Measurements from ENCODE around the gene ATG2B.

Gene ATG2B

GRCh38 chr14:96316087-96316486, 47.1 kb downstream of the ATG2B start:
- no peak overlapping the region for H3K27ac ChIP-seq

GRCh38 chr14:96310906-96311305, 52.2 kb downstream of the ATG2B start:
- Histone ChIP-seq H3K27ac (no peak overlapping the region), H3K4me3 (no peak overlapping the region)

More at GRCh38 chr14:96316087-96316486, 47.1 kb downstream of the ATG2B start:
- H3K4me3 ChIP-seq: no peak overlapping the region

- H3K4me3 ChIP-seq: no peak overlapping the region
- H3K27ac ChIP-seq: no peak overlapping the region
Measured at GRCh38 chr14:96309896-96310330, 53.2 kb downstream of the ATG2B start.

- H3K27ac ChIP-seq: no peak overlapping the region
- H3K4me3 ChIP-seq: no peak overlapping the region
Measured at GRCh38 chr14:96309133-96309895, 53.8 kb downstream of the ATG2B start.

GRCh38 chr14:96307434-96307833, 55.7 kb downstream of the ATG2B start:
- H3K27ac ChIP-seq: no peak overlapping the region
- no peak overlapping the region for H3K4me3 ChIP-seq

- Histone ChIP-seq H3K27ac (no peak overlapping the region), H3K4me3 (no peak overlapping the region)
Measured at GRCh38 chr14:96304956-96305355, 58.2 kb downstream of the ATG2B start.

- Histone ChIP-seq H3K27ac (no peak overlapping the region), H3K4me3 (no peak overlapping the region)
Measured at GRCh38 chr14:96303981-96304380, 59.2 kb downstream of the ATG2B start.

GRCh38 chr14:96299441-96299840, 63.7 kb downstream of the ATG2B start:
- H3K4me3 ChIP-seq: no peak overlapping the region

GRCh38 chr14:96297997-96298515, 65.1 kb downstream of the ATG2B start:
- Histone ChIP-seq H3K4me3 (no peak overlapping the region), H3K27ac (no peak overlapping the region)

More at GRCh38 chr14:96299441-96299840, 63.7 kb downstream of the ATG2B start:
- no peak overlapping the region for H3K27ac ChIP-seq

GRCh38 chr14:96297000-96297399, 66.1 kb downstream of the ATG2B start:
- H3K4me3 ChIP-seq: no peak overlapping the region
- no peak overlapping the region for H3K27ac ChIP-seq

- H3K4me3 ChIP-seq: no peak overlapping the region
Measured at GRCh38 chr14:96294246-96294645, 68.9 kb downstream of the ATG2B start.

GRCh38 chr14:96287856-96288255, 75.3 kb downstream of the ATG2B start:
- Histone ChIP-seq H3K27ac (no peak overlapping the region), H3K4me3 (no peak overlapping the region)

More at GRCh38 chr14:96294246-96294645, 68.9 kb downstream of the ATG2B start:
- H3K27ac ChIP-seq: no peak overlapping the region

GRCh38 chr14:96286251-96286650, 76.9 kb downstream of the ATG2B start:
- no peak overlapping the region for H3K27ac ChIP-seq
- no peak overlapping the region for H3K4me3 ChIP-seq

GRCh38 chr14:96285667-96286066, 77.5 kb downstream of the ATG2B start:
- Histone ChIP-seq H3K4me3 (no peak overlapping the region), H3K27ac (no peak overlapping the region)

GRCh38 chr14:96284430-96284829, 78.7 kb downstream of the ATG2B start:
- Histone ChIP-seq H3K27ac (no peak overlapping the region), H3K4me3 (no peak overlapping the region)

- no peak overlapping the region for H3K27ac ChIP-seq
- H3K4me3 ChIP-seq: no peak overlapping the region
Measured at GRCh38 chr14:96284008-96284407, 79.1 kb downstream of the ATG2B start.

- H3K4me3 ChIP-seq: no peak overlapping the region
- no peak overlapping the region for H3K27ac ChIP-seq
Measured at GRCh38 chr14:96281486-96281885, 81.7 kb downstream of the ATG2B start.

- Histone ChIP-seq H3K4me3 (no peak overlapping the region), H3K27ac (no peak overlapping the region)
Measured at GRCh38 chr14:96280104-96280503, 83.0 kb downstream of the ATG2B start.

- no peak overlapping the region for H3K27ac ChIP-seq
- no peak overlapping the region for H3K4me3 ChIP-seq
Measured at GRCh38 chr14:96279564-96279963, 83.6 kb downstream of the ATG2B start.

GRCh38 chr14:96277890-96278289, 85.3 kb downstream of the ATG2B start:
- H3K4me3 ChIP-seq: no peak overlapping the region
- H3K27ac ChIP-seq: no peak overlapping the region
